Measurements from ENCODE around the gene TLE4. TPM values are rescaled to one million over a fixed set of nuclear protein-coding genes. Genes with fewer than 3 reads are reported as not detected.

The TLE4 gene
- total and polyA plus RNA-seq, 10 of the 15 experiments (the other 5 are each of a cell fraction or from before 2014, with no cell fraction given), result 5.3 to 53.3 (median 23.3) TPM

GRCh38 chr9:79570448-79571308 is 1.1 kb upstream of the TLE4 start:
- intact Hi-C loops (cut with micrococcal nuclease; ENCODE audit: unreplicated experiment) (loop anchor here (1.0 to 5.0 kb wide), 4 partner anchors 54 to 247 kb away; no protein-coding TSS in a partner anchor), in situ Hi-C loops (cut with MboI) (no loop called here)
- Histone ChIP-seq H3K36me3 (ENCODE audit: control insufficient read depth in 2 of 2, insufficient read depth in 2 of 2, low read length in 1 of 2) (no peaks in the 10 kb centered on the region), H2AFZ (ENCODE audit: control insufficient read depth, low read depth, low read length) (peak overlapping the region; percentile 91), H3K27ac (ENCODE audit: control insufficient read depth, insufficient read depth) (peak overlapping the region; percentile 78), H3K27me3 (replicated peaks in 1 of 2; ENCODE audit: control insufficient read depth in 2 of 2, insufficient read depth in 2 of 2, low read length in 1 of 2) (no peaks in the 10 kb centered on the region), H3K79me2 (ENCODE audit: control insufficient read depth, insufficient read depth, low read length) (peaks cover 13% of the 10 kb centered on the region), H3K9ac (ENCODE audit: control insufficient read depth, insufficient read depth, low read length) (peak overlapping the region; percentile 81), H3K4me3 (peak overlapping the region; percentile 89), H4K20me1 (ENCODE audit: control insufficient read depth, insufficient read depth) (no peaks in the 10 kb centered on the region), H3K4me2 (ENCODE audit: control insufficient read depth, insufficient read depth) (peak overlapping the region; percentile 97), H3K4me1 (ENCODE audit: control insufficient read depth, insufficient read depth, low read length) (peaks cover 17% of the 10 kb centered on the region), H3K9me3 (replicated peaks; ENCODE audit: control insufficient read depth, insufficient read depth, low read length) (no peaks in the 10 kb centered on the region)
- CTCF ChIA-PET, result interaction anchor here (0.8 to 2.4 kb wide), 8 partner anchors 9 to 95 kb away, joined by 3 to 7 read pairs (median 3); no protein-coding TSS in a partner anchor
- ATAC-seq (peak; percentile 44), DNase-seq (ENCODE audit: low read depth, low spot score) (no peak), FAIRE-seq (no peak)
- SMC1A ChIA-PET (ENCODE audit: uncharacterized antibody, unreplicated experiment), result interaction anchor here (0.9 to 3.0 kb wide), 10 partner anchors 9 to 242 kb away, joined by 3 to 21 read pairs (median 6); no protein-coding TSS in a partner anchor
- RAD21 ChIA-PET (ENCODE audit: unreplicated experiment), result interaction anchor here (0.7 to 3.6 kb wide), 22 partner anchors 9 to 133 kb away, joined by 3 to 32 read pairs (median 4); no protein-coding TSS in a partner anchor
- TSS peak; percentile 89 for BruUV-seq (replicated peaks)
- POLR2A ChIA-PET, result interaction anchor here (0.6 to 2.2 kb wide), 16 partner anchors 9 to 934 kb away, joined by 3 to 29 read pairs (median 3); no protein-coding TSS in a partner anchor
- 2% methylated on average over 68 of the region's 69 CpGs for WGBS (ENCODE audit: insufficient coverage, insufficient replicate concordance, low lambda C conversion rate, missing lambda C conversion rate)
- TF ChIP-seq HDAC6 (IDR thresholded peaks at IDR 0.05; ENCODE audit: unreplicated experiment) (no peak), NR2C1 (IDR thresholded peaks at IDR 0.05) (no peak), RAD51 (IDR thresholded peaks at IDR 0.05) (no peak), NRF1 (conservative IDR thresholded peaks at IDR 0.05; ENCODE audit: low read depth, low read length) (no peak), CHD4 (IDR thresholded peaks at IDR 0.05) (no peak), SREBF1 (IDR thresholded peaks at IDR 0.05; ENCODE audit: low read length) (no peak), SP1 (IDR thresholded peaks at IDR 0.05; ENCODE audit: low read depth, low read length) (peak; percentile 4), KDM1A (IDR thresholded peaks at IDR 0.05; ENCODE audit: borderline replicate concordance) (no peak), E2F8 (IDR thresholded peaks at IDR 0.05; ENCODE audit: low read depth, partially characterized antibody) (no peak), LARP7 (IDR thresholded peaks at IDR 0.05) (peak; percentile 47; the same call in 1 of the 2 replicates), CBX3 (IDR thresholded peaks at IDR 0.05; ENCODE audit: borderline replicate concordance, low read depth) (no peak), CTCF (IDR thresholded peaks at IDR 0.05 in 2 of 3, conservative IDR thresholded peaks at IDR 0.05 in 1 of 3; ENCODE audit: control insufficient read depth in 2 of 3, extremely low read depth in 1 of 3, insufficient read depth in 1 of 3, low read depth in 3 of 3, low read length in 3 of 3) (no peak), SREBF2 (IDR thresholded peaks at IDR 0.05; ENCODE audit: low read length) (no peak), NFXL1 (IDR thresholded peaks at IDR 0.05; ENCODE audit: borderline replicate concordance) (no peak), BCL11A (IDR thresholded peaks at IDR 0.05; ENCODE audit: low read depth, low read length) (no peak), GABPA (IDR thresholded peaks at IDR 0.05; ENCODE audit: low read depth) (no peak), HDAC2 (IDR thresholded peaks at IDR 0.05) (no peak), SUZ12 (IDR thresholded peaks at IDR 0.05; ENCODE audit: unreplicated experiment) (no peak), TCF3 (IDR thresholded peaks at IDR 0.05; ENCODE audit: borderline replicate concordance, insufficient read depth, low read depth, low read length) (no peak), POLR2A (IDR thresholded peaks at IDR 0.05; ENCODE audit: low read depth, low read length) (peak; percentile 46; the same call in 1 of the 2 replicates), ZNF207 (IDR thresholded peaks at IDR 0.05; ENCODE audit: borderline replicate concordance) (no peak), TBL1XR1 (IDR thresholded peaks at IDR 0.05; ENCODE audit: low read depth, low read length) (no peak)
